Measurements from ENCODE around the gene CEP104. TPM values are rescaled to one million over a fixed set of nuclear protein-coding genes. Genes with fewer than 3 reads are reported as not detected.

Gene CEP104
- total and polyA plus RNA-seq, 9 of the 15 experiments (the other 6 are each of a cell fraction or from before 2014, with no cell fraction given): 11.2 to 63.4 (median 42.6) TPM

DNA sequence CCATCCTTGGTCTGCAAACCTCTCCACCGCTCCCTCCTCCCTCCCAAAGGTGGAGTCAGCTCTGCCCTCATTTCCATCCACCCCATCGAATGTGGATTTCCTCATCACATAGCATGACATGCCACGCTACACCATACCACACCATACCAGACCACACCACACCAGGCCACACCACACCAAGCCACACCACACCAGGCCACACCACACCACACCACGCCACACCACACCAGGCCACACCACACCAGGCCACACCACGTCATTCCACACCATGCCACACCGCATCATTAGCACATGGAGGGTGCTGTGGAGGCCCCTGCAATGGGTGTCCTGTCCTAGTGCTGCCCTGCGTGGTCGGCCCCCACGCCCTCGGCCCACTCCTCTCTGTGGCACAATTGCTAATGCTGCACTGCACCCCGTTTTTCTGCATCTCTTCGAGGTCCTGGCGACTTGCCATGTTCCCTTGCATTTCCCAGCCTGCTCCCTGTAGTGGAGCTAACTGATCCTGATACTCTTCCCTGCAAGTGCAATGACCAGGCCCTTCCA, 11.5 kb upstream of the CEP104 start:
- Histone ChIP-seq H3K36me3 (ENCODE audit: control insufficient read depth, insufficient read depth, low read length) (peaks cover 40% of the 10 kb centered on the region), H3K9me3 (replicated peaks; ENCODE audit: control insufficient read depth, insufficient read depth, low read depth, low read length) (0 out of 2 replicates have a peak, but pooled peaks cover 2% of the 10 kb centered on the region), H3K4me1 (replicated peaks in 1 of 2; ENCODE audit: control insufficient read depth in 2 of 2, insufficient read depth in 2 of 2, low read length in 2 of 2) (peaks cover 17 to 32% of the 10 kb centered on the region in 2 experiments; a peak in 4 of 5 replicates), H2AFZ (ENCODE audit: low read depth, low read length) (no peak overlapping the region), H3K9me1 (ENCODE audit: control insufficient read depth, insufficient read depth, low read length) (no peaks in the 10 kb centered on the region), H3K27ac (ENCODE audit: extremely low read depth, low read depth, low read length) (no peak overlapping the region), H3K79me2 (ENCODE audit: control insufficient read depth, insufficient read depth, low read length) (no peaks in the 10 kb centered on the region), H3K27me3 (ENCODE audit: control insufficient read depth in 2 of 2, insufficient read depth in 2 of 2, low read length in 2 of 2) (no peaks in the 10 kb centered on the region), H4K20me1 (replicated peaks; ENCODE audit: control insufficient read depth, insufficient read depth, low read length) (no peaks in the 10 kb centered on the region), H3K4me2 (ENCODE audit: insufficient read depth, low read length) (no peak overlapping the region; the same call in 1 of the 2 replicates), H3K9ac (ENCODE audit: insufficient read depth in 1 of 2, low read depth in 2 of 2, low read length in 2 of 2) (peak overlapping the region in 1 of 2 experiments; percentile 31; a peak in 1 of 4 replicates), H3K4me3 (no peak overlapping the region)
- POLR2A ChIA-PET: interaction anchor here (0.7 to 1.7 kb wide), 3 partner anchors 10 to 27 kb away, joined by 3 to 10 read pairs (median 3); no protein-coding TSS in a partner anchor
- CTCF ChIA-PET (ENCODE audit: low intra/inter-chr PET ratio): interaction anchor here (2.0 kb wide), 1 partner anchor 11 kb away, joined by 6 read pairs; the partner anchor contains the start of genes CEP104 and DFFB
- WGBS (ENCODE audit: insufficient coverage, low coverage, missing lambda C conversion rate): 80% methylated on average over 13 of the region's 13 CpGs
- DNase-seq (ENCODE audit: extremely low read depth in 1 of 4, low spot score in 3 of 4): no peak
- no peak for ATAC-seq
- no TSS peak for BruUV-seq (replicated peaks)
- intact Hi-C loops (cut with micrococcal nuclease) (no loop called here), in situ Hi-C loops (cut with MboI) (no loop called here)
- peak; percentile 82 for FAIRE-seq
- TF ChIP-seq NFIC (IDR thresholded peaks at IDR 0.05) (peak; percentile 74), AFF1 (IDR thresholded peaks at IDR 0.05; ENCODE audit: low read depth in 1 of 2, partially characterized antibody in 2 of 2) (no peak), CBX3 (IDR thresholded peaks at IDR 0.05; ENCODE audit: borderline replicate concordance in 1 of 2, low read length in 2 of 2) (peak in 1 of 2 experiments; percentile 64; a peak in 1 of 3 replicates), MBD2 (IDR thresholded peaks at IDR 0.05; ENCODE audit: borderline replicate concordance, low read depth) (peak; percentile 56; the same call in 1 of the 2 replicates), HNRNPL (IDR thresholded peaks at IDR 0.05; ENCODE audit: low read depth, low read length) (0 out of 2 replicates have a peak, but pooled peaks have one; percentile 34), U2AF1 (optimal IDR thresholded peaks at IDR 0.05; ENCODE audit: low read depth, low read length) (no peak), ZNF311 (CRISPR knock-in tag; IDR thresholded peaks at IDR 0.05) (no peak), ARNT (IDR thresholded peaks at IDR 0.05) (no peak), HDAC3 (IDR thresholded peaks at IDR 0.05; ENCODE audit: borderline replicate concordance, partially characterized antibody) (no peak)
- TF ChIP-seq, protein P1, sequence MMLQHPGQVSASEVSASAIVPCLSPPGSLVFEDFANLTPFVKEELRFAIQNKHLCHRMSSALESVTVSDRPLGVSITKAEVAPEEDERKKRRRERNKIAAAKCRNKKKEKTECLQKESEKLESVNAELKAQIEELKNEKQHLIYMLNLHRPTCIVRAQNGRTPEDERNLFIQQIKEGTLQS (IDR thresholded peaks at IDR 0.05): no peak
- TF ChIP-seq, protein P1 (CRISPR knock-in tag; conservative IDR thresholded peaks at IDR 0.05): no peak
- TF ChIP-seq, protein P2, sequence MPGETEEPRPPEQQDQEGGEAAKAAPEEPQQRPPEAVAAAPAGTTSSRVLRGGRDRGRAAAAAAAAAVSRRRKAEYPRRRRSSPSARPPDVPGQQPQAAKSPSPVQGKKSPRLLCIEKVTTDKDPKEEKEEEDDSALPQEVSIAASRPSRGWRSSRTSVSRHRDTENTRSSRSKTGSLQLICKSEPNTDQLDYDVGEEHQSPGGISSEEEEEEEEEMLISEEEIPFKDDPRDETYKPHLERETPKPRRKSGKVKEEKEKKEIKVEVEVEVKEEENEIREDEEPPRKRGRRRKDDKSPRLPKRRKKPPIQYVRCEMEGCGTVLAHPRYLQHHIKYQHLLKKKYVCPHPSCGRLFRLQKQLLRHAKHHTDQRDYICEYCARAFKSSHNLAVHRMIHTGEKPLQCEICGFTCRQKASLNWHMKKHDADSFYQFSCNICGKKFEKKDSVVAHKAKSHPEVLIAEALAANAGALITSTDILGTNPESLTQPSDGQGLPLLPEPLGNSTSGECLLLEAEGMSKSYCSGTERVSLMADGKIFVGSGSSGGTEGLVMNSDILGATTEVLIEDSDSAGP (CRISPR knock-in tag; IDR thresholded peaks at IDR 0.05): 0 out of 2 replicates have a peak, but pooled peaks have one; percentile 36
